Cardiac muscle cell (in vitro differentiated cells and primary cell): ENCODE measurements around the gene ZNF582. TPM values are rescaled to one million over a fixed set of nuclear protein-coding genes. Genes with fewer than 3 reads are reported as not detected.

Experiments used
- DNase-seq, 2 donors: peaks; one replicate each; pipeline versions ENCODE4 v3.0.0 to v3.0.0-alpha.2; 2010 to 2017; ENCODE audit warnings: low read depth in 1 of 2, low spot score in 1 of 2
- H3K27ac ChIP-seq: fragments of 200-600 bp; sonication (generic); 2 replicates; pipeline ENCODE4 v1.5.1; 2016
- H3K27me3 ChIP-seq: fragments of 200-600 bp; sonication (generic); 2 replicates; pipeline ENCODE4 v1.6.0; 2016; ENCODE audit warnings: control low read depth
- H3K36me3 ChIP-seq: fragments of 200-600 bp; sonication (generic); 2 replicates; pipeline ENCODE4 v1.5.1; 2016; ENCODE audit warnings: control low read depth
- H3K4me1 ChIP-seq: fragments of 200-600 bp; sonication (generic); 2 replicates; pipeline ENCODE4 v1.8.1; 2017; ENCODE audit warnings: low read depth, mild to moderate bottlenecking, mixed run types
- H3K4me3 ChIP-seq: fragments of 200-600 bp; sonication (generic); 2 replicates; pipeline ENCODE4 v1.5.1; 2016; ENCODE audit warnings: mild to moderate bottlenecking
- H3K9me3 ChIP-seq: fragments of 200-600 bp; sonication (generic); 2 replicates; pipeline ENCODE4 v1.5.1; 2017; ENCODE audit warnings: low read depth, mild to moderate bottlenecking, control low read depth
- polyA plus RNA-seq: library from polyadenylated mRNA; unstranded; fragments of >200 nt; fragmentation: Nextera tagmentation; extraction: Ambion mirVana; gene quantifications from 2 replicates; pipeline ENCODE4 v1.2.1, GENCODE V29; 2016
- total RNA-seq: library from RNA; depleted of rRNA; stranded (reverse); fragments of >200 nt; gene quantifications from 2 replicates; pipeline ENCODE4 v1.2.3, GENCODE V29; 2016
- TF ChIP-seq, protein P1 (sequence below): IDR thresholded peaks from 2 replicates; pipeline ENCODE4 v1.5.1; 2012; ENCODE audit warnings: low read depth, mild to moderate bottlenecking, low read length

The ZNF582 gene
- total RNA-seq (10.1 and 13.5 TPM in 2 replicates), polyA plus RNA-seq (17.7 and 19.5 TPM in 2 replicates)

DNA sequence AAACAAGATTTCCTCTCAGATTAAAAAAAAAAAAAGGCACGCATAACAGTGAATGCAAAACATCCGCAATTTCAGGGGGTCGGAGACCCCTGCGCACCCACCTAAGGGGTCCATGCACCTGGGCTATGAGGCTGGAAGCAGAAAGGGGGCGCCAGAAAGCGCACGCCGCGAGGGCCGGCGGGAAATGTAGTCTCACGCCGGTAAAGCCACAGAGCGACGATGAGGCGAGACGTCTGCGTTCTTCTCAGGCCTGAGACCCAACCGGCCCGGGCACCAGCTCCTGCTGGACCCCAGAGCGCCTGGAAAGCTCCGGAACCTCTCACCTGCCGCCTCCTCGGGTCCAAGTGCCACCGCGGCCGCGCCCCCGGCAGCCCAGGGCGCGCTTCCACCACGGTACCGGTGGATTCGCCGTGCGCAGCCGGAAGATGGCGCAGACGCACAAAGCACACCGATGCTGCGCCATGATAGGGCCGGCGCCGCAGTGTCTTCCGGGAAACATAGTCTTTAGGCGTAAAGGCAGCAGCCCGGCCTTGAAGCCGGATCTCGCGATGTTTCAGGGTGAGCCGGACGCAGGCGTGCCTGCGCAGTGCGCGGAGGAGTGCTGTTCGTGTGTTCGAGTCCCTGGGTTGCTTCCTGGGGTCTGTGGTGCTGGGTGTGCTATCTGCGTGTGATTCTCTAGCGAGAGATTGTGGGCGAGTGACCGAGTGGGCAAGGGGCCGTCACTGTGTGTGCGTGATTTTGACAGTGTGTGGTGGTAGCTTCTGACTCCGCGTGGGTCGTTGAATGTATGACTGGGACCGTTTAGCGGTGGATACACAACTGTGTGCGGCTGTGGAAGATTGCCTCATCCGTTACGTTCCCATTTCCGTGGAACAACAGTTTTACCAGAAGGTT, at the start of gene ZNF582:
TSS of gene ZNF582 (minus strand) at position 416 of the 894 bp plus-strand sequence. CDS start 1,782 bp downstream, outside the sequence.
- H3K27me3 ChIP-seq: no peaks in the 10 kb centered on the region
- peak; percentile 98 for DNase-seq
- peaks cover 6% of the 10 kb centered on the region for H3K4me1 ChIP-seq
- peak within 1 kb of the TSS; percentile 66 for H3K4me3 ChIP-seq
- no peaks in the 10 kb centered on the region for H3K9me3 ChIP-seq
- peak within 1 kb of the TSS; percentile 96 for H3K27ac ChIP-seq
- TF ChIP-seq, protein P1, sequence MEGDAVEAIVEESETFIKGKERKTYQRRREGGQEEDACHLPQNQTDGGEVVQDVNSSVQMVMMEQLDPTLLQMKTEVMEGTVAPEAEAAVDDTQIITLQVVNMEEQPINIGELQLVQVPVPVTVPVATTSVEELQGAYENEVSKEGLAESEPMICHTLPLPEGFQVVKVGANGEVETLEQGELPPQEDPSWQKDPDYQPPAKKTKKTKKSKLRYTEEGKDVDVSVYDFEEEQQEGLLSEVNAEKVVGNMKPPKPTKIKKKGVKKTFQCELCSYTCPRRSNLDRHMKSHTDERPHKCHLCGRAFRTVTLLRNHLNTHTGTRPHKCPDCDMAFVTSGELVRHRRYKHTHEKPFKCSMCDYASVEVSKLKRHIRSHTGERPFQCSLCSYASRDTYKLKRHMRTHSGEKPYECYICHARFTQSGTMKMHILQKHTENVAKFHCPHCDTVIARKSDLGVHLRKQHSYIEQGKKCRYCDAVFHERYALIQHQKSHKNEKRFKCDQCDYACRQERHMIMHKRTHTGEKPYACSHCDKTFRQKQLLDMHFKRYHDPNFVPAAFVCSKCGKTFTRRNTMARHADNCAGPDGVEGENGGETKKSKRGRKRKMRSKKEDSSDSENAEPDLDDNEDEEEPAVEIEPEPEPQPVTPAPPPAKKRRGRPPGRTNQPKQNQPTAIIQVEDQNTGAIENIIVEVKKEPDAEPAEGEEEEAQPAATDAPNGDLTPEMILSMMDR: peak; percentile 81
- peaks cover 9% of the 10 kb centered on the region for H3K36me3 ChIP-seq

DNA sequence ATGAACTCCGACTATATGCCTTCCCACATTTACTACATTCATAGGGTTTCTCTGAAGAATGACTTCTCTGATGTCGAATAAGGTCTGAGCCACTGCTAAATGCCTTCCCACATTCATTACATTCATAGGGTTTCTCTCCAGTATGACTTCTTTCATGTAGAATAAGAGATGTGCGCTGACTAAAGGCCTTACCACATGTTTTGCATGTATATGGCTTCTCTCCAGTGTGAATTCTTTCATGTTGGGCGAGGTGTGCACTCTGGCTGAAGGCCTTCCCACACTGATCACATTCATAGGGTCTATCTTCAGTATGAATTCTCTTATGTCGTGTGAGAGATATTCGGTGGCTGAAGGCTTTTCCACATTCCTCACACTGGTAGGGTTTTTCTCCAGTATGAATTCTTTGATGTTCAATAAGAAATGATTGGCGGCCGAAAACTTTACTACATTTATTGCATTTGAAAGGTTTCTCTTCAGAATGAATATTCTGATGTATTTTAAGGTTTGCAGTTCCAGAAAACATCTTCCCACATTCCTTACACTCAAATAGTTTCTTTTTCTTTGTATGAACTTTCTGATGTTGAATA, 48.0 kb upstream of the ZNF582 start:
- Histone ChIP-seq H3K4me3 (no peak overlapping the region), H3K27ac (no peak overlapping the region), H3K36me3 (no peaks in the 10 kb centered on the region), H3K9me3 (peaks cover 8% of the 10 kb centered on the region), H3K27me3 (no peaks in the 10 kb centered on the region), H3K4me1 (no peaks in the 10 kb centered on the region)
- no peak for DNase-seq
- TF ChIP-seq, protein P1: no peak

DNA sequence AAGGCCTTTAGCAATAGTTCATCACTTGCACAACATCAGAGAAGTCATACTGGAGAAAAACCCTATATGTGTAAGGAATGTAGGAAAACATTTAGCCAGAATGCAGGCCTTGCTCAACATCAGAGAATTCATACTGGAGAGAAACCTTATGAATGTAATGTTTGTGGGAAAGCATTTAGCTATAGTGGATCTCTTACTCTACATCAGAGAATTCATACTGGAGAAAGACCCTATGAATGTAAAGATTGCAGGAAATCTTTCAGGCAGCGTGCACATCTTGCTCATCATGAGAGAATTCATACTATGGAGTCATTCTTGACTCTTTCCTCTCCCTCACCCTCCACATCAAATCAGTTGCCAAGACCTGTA, 30.6 kb upstream of the ZNF582 start:
- Histone ChIP-seq H3K36me3 (peaks cover 6% of the 10 kb centered on the region), H3K9me3 (peaks cover 22% of the 10 kb centered on the region), H3K4me1 (no peaks in the 10 kb centered on the region), H3K27ac (no peak overlapping the region), H3K4me3 (no peak overlapping the region), H3K27me3 (no peaks in the 10 kb centered on the region)
- TF ChIP-seq, protein P1: no peak
- no peak for DNase-seq

DNA sequence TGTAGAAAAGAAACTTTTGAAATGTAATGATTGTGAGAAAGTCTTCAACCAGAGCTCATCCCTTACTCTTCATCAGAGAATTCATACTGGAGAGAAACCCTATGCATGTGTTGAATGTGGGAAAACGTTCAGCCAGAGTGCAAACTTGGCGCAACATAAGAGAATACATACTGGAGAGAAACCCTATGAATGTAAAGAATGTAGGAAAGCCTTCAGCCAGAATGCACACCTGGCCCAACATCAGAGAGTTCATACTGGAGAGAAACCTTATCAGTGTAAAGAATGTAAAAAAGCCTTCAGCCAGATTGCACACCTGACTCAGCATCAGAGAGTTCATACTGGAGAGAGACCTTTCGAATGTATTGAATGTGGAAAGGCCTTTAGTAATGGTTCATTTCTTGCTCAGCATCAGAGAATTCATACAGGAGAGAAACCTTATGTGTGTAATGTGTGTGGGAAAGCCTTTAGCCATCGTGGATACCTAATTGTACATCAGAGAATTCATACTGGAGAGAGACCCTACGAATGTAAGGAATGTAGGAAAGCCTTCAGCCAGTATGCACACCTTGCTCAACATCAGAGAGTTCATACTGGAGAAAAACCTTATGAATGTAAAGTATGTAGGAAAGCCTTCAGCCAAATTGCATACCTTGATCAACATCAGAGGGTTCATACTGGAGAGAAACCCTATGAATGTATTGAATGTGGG, 30.1 kb upstream of the ZNF582 start:
- H3K9me3 ChIP-seq: peaks cover 20% of the 10 kb centered on the region
- H3K27me3 ChIP-seq: no peaks in the 10 kb centered on the region
- H3K4me1 ChIP-seq: no peaks in the 10 kb centered on the region
- H3K4me3 ChIP-seq: no peak overlapping the region
- DNase-seq: no peak
- H3K27ac ChIP-seq: no peak overlapping the region
- H3K36me3 ChIP-seq: peaks cover 6% of the 10 kb centered on the region
- TF ChIP-seq, protein P1: no peak

DNA sequence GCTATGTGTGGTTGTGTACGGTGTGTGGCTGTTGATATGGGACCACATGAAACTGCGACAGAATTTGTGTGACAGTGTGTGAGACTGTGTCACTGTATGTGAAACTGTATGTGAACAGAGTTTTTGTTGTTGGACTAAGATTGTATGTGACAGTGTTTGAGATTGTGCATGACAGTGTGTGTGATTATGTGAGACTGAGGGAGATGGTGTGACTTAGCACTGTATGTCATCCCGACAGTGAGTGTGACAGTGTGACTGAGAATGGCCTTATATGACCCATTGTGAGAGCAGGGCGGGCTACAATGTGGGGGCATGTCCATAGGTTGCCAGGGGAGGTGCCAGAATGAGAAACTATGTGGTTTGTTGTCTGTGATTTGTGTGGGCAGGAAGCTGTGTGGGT, 11.7 kb upstream of the ZNF582 start:
- Histone ChIP-seq H3K9me3 (no peaks in the 10 kb centered on the region), H3K36me3 (peaks cover 18% of the 10 kb centered on the region), H3K4me1 (peaks cover 3% of the 10 kb centered on the region), H3K27ac (no peak overlapping the region), H3K27me3 (no peaks in the 10 kb centered on the region), H3K4me3 (peak overlapping the region; percentile 72)
- TF ChIP-seq, protein P1: no peak
- no peak for DNase-seq
